IMR-90 (cell line): ENCODE results near the gene PACSIN2. TPM values are rescaled to one million over a fixed set of nuclear protein-coding genes. Genes with fewer than 3 reads are reported as not detected.

Experiments
- ATAC-seq: fragments of 200-7000 bp; cut with Tn5 transposase; 2 replicates; pipeline ENCODE4 v1.9.1; 2020; ENCODE audit warnings: low read depth, mild to moderate bottlenecking, moderate library complexity
- BruUV-seq: library from RNA; stranded (reverse); fragments of 400-500 nt; replicated peaks from 2 replicates; lab custom pipeline; 2021; lab: Mats Ljungman, UMichigan
- CTCF ChIA-PET: fragments of 300-600 bp; formaldehyde crosslinking; extraction: SDS; loops from one replicate; lab custom pipeline; 2021; ENCODE audit warnings: antibody characterized with exemption; lab: Yijun Ruan, JAX
- POLR2A ChIA-PET: fragments of 300-600 bp; sonication (Branson Sonifier 250); formaldehyde crosslinking; loops from one replicate; lab custom pipeline; 2022; ENCODE audit warnings: antibody characterized with exemption; ENCODE audit not compliant: unreplicated experiment; lab: Charles Lee
- DNase-seq: peaks from one replicate; pipeline ENCODE4 v3.0.0; 2013
- H2AFZ ChIP-seq: replicated peaks from 2 replicates; pipeline ENCODE3; 2013; ENCODE audit warnings: low read length, mild to moderate bottlenecking; ENCODE audit not compliant: poor library complexity
- H2AK5ac ChIP-seq: 2 replicates; pipeline ENCODE4 v1.6.1; 2013; ENCODE audit warnings: low read depth, low read length, inconsistent platforms
- H2AK9ac ChIP-seq: replicated peaks from 2 replicates; pipeline ENCODE3; 2013; ENCODE audit warnings: mild to moderate bottlenecking, low read depth, low read length, moderate library complexity; ENCODE audit not compliant: poor library complexity
- H2BK120ac ChIP-seq: 2 replicates; pipeline ENCODE4 v1.6.1; 2013; ENCODE audit warnings: low read depth, low read length, inconsistent platforms
- H2BK15ac ChIP-seq: 3 replicates; pipeline ENCODE4 v1.6.1; 2013; ENCODE audit warnings: low read depth, low read length, inconsistent platforms
- H2BK20ac ChIP-seq: 2 replicates; pipeline ENCODE4 v1.6.1; 2013; ENCODE audit warnings: low read depth, mild to moderate bottlenecking, inconsistent platforms, low read length, moderate library complexity
- H2BK5ac ChIP-seq: 2 replicates; pipeline ENCODE4 v1.6.1; 2013; ENCODE audit warnings: mild to moderate bottlenecking, low read depth, low read length, inconsistent platforms; ENCODE audit not compliant: poor library complexity, severe bottlenecking
- H3K14ac ChIP-seq: replicated peaks from 2 replicates; pipeline ENCODE4 v1.6.1; 2013; ENCODE audit warnings: low read depth, low read length, inconsistent platforms
- H3K18ac ChIP-seq: 2 replicates; pipeline ENCODE4 v1.6.1; 2013; ENCODE audit warnings: low read depth, low read length, control low read depth
- H3K23ac ChIP-seq: 2 replicates; pipeline ENCODE4 v1.6.1; 2013; ENCODE audit warnings: low read depth, low read length, inconsistent platforms
- H3K27ac ChIP-seq: 2 replicates; pipeline ENCODE4 v1.5.1; 2013; ENCODE audit warnings: mild to moderate bottlenecking, control low read depth, low read length; ENCODE audit not compliant: insufficient read depth
- H3K27me3 ChIP-seq: 2 replicates; pipeline ENCODE4 v1.6.1; 2013; ENCODE audit warnings: low read length; ENCODE audit not compliant: control insufficient read depth, insufficient read depth
- H3K36me3 ChIP-seq: 2 replicates; pipeline ENCODE4 v1.6.1; 2013; ENCODE audit warnings: low read length, mixed read lengths; ENCODE audit not compliant: control insufficient read depth, insufficient read depth
- H3K4ac ChIP-seq: 2 replicates; pipeline ENCODE4 v1.6.1; 2013; ENCODE audit warnings: low read depth, low read length, inconsistent platforms
- H3K4me1 ChIP-seq: 2 replicates; pipeline ENCODE4 v1.6.1; 2013; ENCODE audit warnings: low read length, mixed read lengths; ENCODE audit not compliant: control insufficient read depth, insufficient read depth
- H3K4me2 ChIP-seq: 2 replicates; pipeline ENCODE4 v1.6.1; 2013; ENCODE audit warnings: low read depth, mild to moderate bottlenecking, control low read depth, low read length, moderate library complexity
- H3K4me3 ChIP-seq: 2 replicates; pipeline ENCODE4 v1.5.1; 2013; ENCODE audit warnings: low read depth, mild to moderate bottlenecking, control low read depth, low read length, moderate library complexity; ENCODE audit not compliant: insufficient read depth
- H3K56ac ChIP-seq: 2 replicates; pipeline ENCODE4 v1.6.1; 2013; ENCODE audit warnings: low read length, inconsistent platforms; ENCODE audit not compliant: insufficient read depth; ENCODE audit errors: extremely low read depth
- H3K79me1 ChIP-seq, 2 experiments: 2 replicates each; pipeline ENCODE4 v1.6.1; 2013; ENCODE audit warnings: low read length in 2 of 2, inconsistent platforms in 1 of 2, low read depth in 1 of 2
- H3K9ac ChIP-seq: 2 replicates; pipeline ENCODE4 v1.6.1; 2013; ENCODE audit warnings: low read depth, low read length, control low read depth
- H3K9me1 ChIP-seq: 2 replicates; pipeline ENCODE4 v1.6.1; 2013; ENCODE audit warnings: low read length, inconsistent platforms; ENCODE audit not compliant: insufficient read depth
- H3K9me3 ChIP-seq: 2 replicates; pipeline ENCODE4 v1.6.1; 2013; ENCODE audit warnings: low read length; ENCODE audit not compliant: control insufficient read depth, insufficient read depth
- H4K20me1 ChIP-seq: 2 replicates; pipeline ENCODE4 v1.6.1; 2013; ENCODE audit warnings: low read length, inconsistent platforms; ENCODE audit not compliant: insufficient read depth
- H4K5ac ChIP-seq: 2 replicates; pipeline ENCODE4 v1.6.1; 2013; ENCODE audit warnings: mild to moderate bottlenecking, low read depth, low read length, control low read depth
- H4K8ac ChIP-seq, 2 experiments: 2 replicates each; pipeline ENCODE4 v1.6.1; 2013; ENCODE audit warnings: low read depth in 2 of 2, low read length in 2 of 2, control low read depth in 1 of 2, inconsistent platforms in 1 of 2
- H4K91ac ChIP-seq: 2 replicates; pipeline ENCODE4 v1.6.1; 2013; ENCODE audit warnings: low read depth, low read length, inconsistent platforms; ENCODE audit not compliant: insufficient read depth
- CHD1 ChIP-seq: IDR thresholded peaks from 2 replicates; pipeline ENCODE4 v1.6.1; 2012; ENCODE audit warnings: low read depth, low read length, improper control_type of control experiment
- CTCF ChIP-seq: conservative IDR thresholded peaks from 2 replicates; pipeline ENCODE4 v1.5.1; 2012; ENCODE audit warnings: mild to moderate bottlenecking, low read depth, low read length, improper control_type of control experiment
- FOS ChIP-seq: fragments of 150-350 bp; IDR thresholded peaks from 2 replicates; pipeline ENCODE4 v1.6.1; 2016; ENCODE audit warnings: low read depth, low read length
- MAFK ChIP-seq: IDR thresholded peaks from 2 replicates; pipeline ENCODE4 v1.6.1; 2012; ENCODE audit warnings: low read depth, low read length, improper control_type of control experiment
- MAZ ChIP-seq: IDR thresholded peaks from 2 replicates; pipeline ENCODE4 v1.6.1; 2012; ENCODE audit warnings: low read depth, mild to moderate bottlenecking, low read length, improper control_type of control experiment, moderate library complexity, borderline replicate concordance
- POLR2A ChIP-seq: IDR thresholded peaks from 2 replicates; pipeline ENCODE4 v1.6.1; 2012; ENCODE audit warnings: mild to moderate bottlenecking, low read depth, low read length
- RAD21 ChIP-seq: IDR thresholded peaks from 2 replicates; pipeline ENCODE4 v1.6.1; 2012; ENCODE audit warnings: low read length, improper control_type of control experiment
- RCOR1 ChIP-seq: IDR thresholded peaks from 2 replicates; pipeline ENCODE4 v1.6.1; 2012; ENCODE audit warnings: mild to moderate bottlenecking, low read length, improper control_type of control experiment; ENCODE audit not compliant: insufficient replicate concordance
- SMC3 ChIP-seq: fragments of 150-350 bp; IDR thresholded peaks from 2 replicates; pipeline ENCODE4 v1.6.1; 2016; ENCODE audit warnings: low read depth, mild to moderate bottlenecking, antibody characterized with exemption, low read length, moderate library complexity
- WGBS, 2 experiments: methylation state at CpG; one replicate each; pipeline versions ENCODE4 v1.1.5 to v1.1.7; 2013; ENCODE audit warnings: missing lambda C conversion rate in 2 of 2; ENCODE audit not compliant: insufficient read length in 1 of 2; ENCODE audit errors: extremely low coverage in 2 of 2; 5-methylcytosine and 5-hydroxymethylcytosine counted together
- dilution Hi-C: fragments of 300-500 bp; cut with HindIII; formaldehyde crosslinking; loops from one replicate; pipeline ENCODE4 v1.14.3; 2018; ENCODE audit warnings: low sequenced_read_pairs; ENCODE audit not compliant: unreplicated experiment
- in situ Hi-C: fragments of 300-500 bp; cut with MboI; formaldehyde crosslinking; loops from 3 replicates; pipeline ENCODE4 v1.14.3; 2019; ENCODE audit warnings: low sequenced_read_pairs, inconsistent platforms, mixed read lengths
- intact Hi-C: fragments of 100-400 bp; cut with micrococcal nuclease; formaldehyde crosslinking; loops from 2 replicates; pipeline ENCODE4 v1.10.0; 2022
- polyA plus RNA-seq, 3 experiments: library from polyadenylated mRNA; depleted of rRNA; stranded (reverse); fragments of >200 nt; gene quantifications; 2 replicates each; pipeline ENCODE4 v1.2.3, GENCODE V29; 2012; ENCODE audit warnings: low replicate concordance in 1 of 3
- total RNA-seq: library from RNA; depleted of rRNA; stranded (reverse); fragments of >200 nt; gene quantifications from 2 replicates; pipeline ENCODE4 v1.2.3, GENCODE V29; 2012
- TF ChIP-seq, protein P1 (sequence below): fragments of 150-350 bp; IDR thresholded peaks from 2 replicates; pipeline ENCODE4 v1.6.1; 2017; ENCODE audit warnings: mild to moderate bottlenecking, antibody characterized with exemption, low read length, low read depth

Gene PACSIN2
- total and polyA plus RNA-seq, 2 of the 4 experiments (the other 2 are of a cell fraction) = 85.0 to 118 TPM

DNA sequence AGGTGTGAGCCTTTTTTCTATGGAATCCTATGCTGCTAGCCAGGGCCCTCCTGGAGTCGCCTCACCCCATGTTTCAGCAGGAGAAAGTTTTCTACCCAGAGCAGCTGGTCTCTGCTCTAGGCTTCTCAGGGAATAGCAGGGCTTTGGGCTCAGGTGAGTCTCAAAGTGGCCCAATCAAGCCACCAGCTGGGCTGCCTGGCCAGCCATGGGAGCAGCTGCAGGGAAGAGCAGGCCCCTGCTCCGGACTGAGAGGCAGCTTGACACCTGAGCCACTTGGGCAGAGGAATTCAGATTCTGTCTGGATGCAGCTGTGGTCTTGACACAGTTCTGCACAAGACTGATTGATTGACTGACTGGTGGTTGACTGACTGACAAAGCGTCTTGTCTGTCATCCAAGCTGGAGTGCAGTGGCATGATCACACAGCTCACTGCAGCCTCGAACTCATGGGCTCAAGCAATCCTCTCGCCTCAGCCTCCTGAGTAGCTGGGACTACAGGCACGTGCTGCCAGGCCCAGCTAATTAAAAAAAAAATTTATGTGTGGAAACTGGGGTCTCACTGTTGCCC lies 100.4 kb downstream of the PACSIN2 start:
- POLR2A ChIA-PET = no interaction called here
- in situ Hi-C loops = no loop called here
- ATAC-seq (no peak), DNase-seq (no peak)
- Histone ChIP-seq H4K5ac (no peak overlapping the region), H2BK15ac (no peak overlapping the region), H2BK20ac (no peak overlapping the region), H3K4me2 (no peak overlapping the region), H3K18ac (no peak overlapping the region), H4K8ac (no peak overlapping the region), H2AK9ac (no peak overlapping the region), H2BK5ac (no peak overlapping the region), H4K20me1 (peaks cover 79% of the 10 kb centered on the region), H3K27ac (no peak overlapping the region), H3K4ac (no peak overlapping the region), H3K56ac (no peak overlapping the region), H3K9me3 (no peaks in the 10 kb centered on the region), H3K9ac (no peak overlapping the region), H2AFZ (no peak overlapping the region), H3K79me1 (peaks cover 58 to 93% of the 10 kb centered on the region in 2 experiments), H3K14ac (no peak overlapping the region), H3K4me3 (no peak overlapping the region), H3K4me1 (peaks cover 3% of the 10 kb centered on the region), H3K23ac (no peak overlapping the region), H2AK5ac (no peak overlapping the region), H4K91ac (no peak overlapping the region), H3K9me1 (peaks cover 35% of the 10 kb centered on the region), H3K27me3 (no peaks in the 10 kb centered on the region), H2BK120ac (no peak overlapping the region), H3K36me3 (peaks cover 9% of the 10 kb centered on the region)
- TF ChIP-seq CTCF (no peak), CHD1 (no peak), SMC3 (no peak), MAZ (no peak), RAD21 (no peak), FOS (no peak), MAFK (no peak), POLR2A (no peak), RCOR1 (no peak)
- TF ChIP-seq, protein P1, sequence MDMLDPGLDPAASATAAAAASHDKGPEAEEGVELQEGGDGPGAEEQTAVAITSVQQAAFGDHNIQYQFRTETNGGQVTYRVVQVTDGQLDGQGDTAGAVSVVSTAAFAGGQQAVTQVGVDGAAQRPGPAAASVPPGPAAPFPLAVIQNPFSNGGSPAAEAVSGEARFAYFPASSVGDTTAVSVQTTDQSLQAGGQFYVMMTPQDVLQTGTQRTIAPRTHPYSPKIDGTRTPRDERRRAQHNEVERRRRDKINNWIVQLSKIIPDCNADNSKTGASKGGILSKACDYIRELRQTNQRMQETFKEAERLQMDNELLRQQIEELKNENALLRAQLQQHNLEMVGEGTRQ = no peak
- 71% methylated on average over 2 of the region's 6 CpGs; no CpG with 5 or more reads in 1 of the 2 experiments for WGBS, 2 experiments
- intact Hi-C loops = no loop called here
- CTCF ChIA-PET = no interaction called here
- BruUV-seq = no TSS peak
- dilution Hi-C loops = no loop called here
